Measurements from ENCODE around the gene TMEM18.
A peak's percentile ranks its signal among the peaks of the same experiment; 100 is the strongest.

The TMEM18 gene

GRCh38 chr2:672606-672905, 4.7 kb downstream of the TMEM18 start:
- no peak for DNase-seq (ENCODE audit: low read depth)

- no peak for DNase-seq (ENCODE audit: low read depth)
These were observed 5.2 kb downstream of the TMEM18 start for GRCh38 chr2:671787-672605.

GRCh38 chr2:671072-671471, 6.1 kb downstream of the TMEM18 start:
- DNase-seq (ENCODE audit: low read depth), result no peak

GRCh38 chr2:670637-671036, 6.6 kb downstream of the TMEM18 start:
- no peak for DNase-seq (ENCODE audit: low read depth)

GRCh38 chr2:669323-669722, 7.9 kb downstream of the TMEM18 start:
- DNase-seq (ENCODE audit: low read depth), result no peak

- DNase-seq (ENCODE audit: low read depth), result no peak
These were observed 9.2 kb downstream of the TMEM18 start for GRCh38 chr2:668000-668398.

- DNase-seq (ENCODE audit: low read depth), result no peak
These were observed 9.7 kb downstream of the TMEM18 start for GRCh38 chr2:667332-667999.

GRCh38 chr2:666441-666840, 10.8 kb downstream of the TMEM18 start:
- DNase-seq (ENCODE audit: low read depth), result no peak

GRCh38 chr2:665340-666073, 11.7 kb downstream of the TMEM18 start:
- no peak for DNase-seq (ENCODE audit: low read depth)

GRCh38 chr2:664063-664462, 13.1 kb downstream of the TMEM18 start:
- DNase-seq (ENCODE audit: low read depth), result no peak

- no peak for DNase-seq (ENCODE audit: low read depth)
These were observed 14.0 kb downstream of the TMEM18 start for GRCh38 chr2:663221-663620.

- DNase-seq (ENCODE audit: low read depth), result no peak
These were observed 15.9 kb downstream of the TMEM18 start for GRCh38 chr2:661360-661635.

- DNase-seq (ENCODE audit: low read depth), result no peak
These were observed 16.4 kb downstream of the TMEM18 start for GRCh38 chr2:660586-661359.

- no peak for DNase-seq (ENCODE audit: low read depth)
These were observed 17.2 kb downstream of the TMEM18 start for GRCh38 chr2:660029-660428.

- no peak for DNase-seq (ENCODE audit: low read depth)
These were observed 18.8 kb downstream of the TMEM18 start for GRCh38 chr2:658426-658825.

- no peak for DNase-seq (ENCODE audit: low read depth)
These were observed 19.4 kb downstream of the TMEM18 start for GRCh38 chr2:657766-658165.

- DNase-seq (ENCODE audit: low read depth), result peak; percentile 58
These were observed 20.5 kb downstream of the TMEM18 start for GRCh38 chr2:656676-657075.

- no peak for DNase-seq (ENCODE audit: low read depth)
These were observed 21.6 kb downstream of the TMEM18 start for GRCh38 chr2:655626-656025.

- DNase-seq (ENCODE audit: low read depth), result no peak
These were observed 22.3 kb downstream of the TMEM18 start for GRCh38 chr2:654896-655295.

- DNase-seq (ENCODE audit: low read depth), result no peak
These were observed 23.4 kb downstream of the TMEM18 start for GRCh38 chr2:653645-654425.

- no peak for DNase-seq (ENCODE audit: low read depth)
These were observed 24.2 kb downstream of the TMEM18 start for GRCh38 chr2:652881-653480.
